ENCODE data around the gene RALGPS2. TPM values are rescaled to one million over a fixed set of nuclear protein-coding genes. Genes with fewer than 3 reads are reported as not detected.

RALGPS2 gene
- total RNA-seq, 1 experiment from 2014 or later = 38.0 TPM

- POLR2A ChIA-PET = no interaction called here
- no peak for TF ChIP-seq ELF4 (CRISPR knock-in tag; IDR thresholded peaks at IDR 0.05; ENCODE audit: low read depth)
- no peak for TF ChIP-seq ZNF416 (CRISPR knock-in tag; IDR thresholded peaks at IDR 0.05)
- TF ChIP-seq TEAD1 (CRISPR knock-in tag; IDR thresholded peaks at IDR 0.05) = no peak
- TF ChIP-seq NFE2L1 (CRISPR knock-in tag; IDR thresholded peaks at IDR 0.05) = no peak
- no peak for TF ChIP-seq NR3C1 (CRISPR knock-in tag; conservative IDR thresholded peaks at IDR 0.05; ENCODE audit: low read depth)
- no peak for TF ChIP-seq TCF7 (CRISPR knock-in tag; IDR thresholded peaks at IDR 0.05; ENCODE audit: low read depth)
- no peak for TF ChIP-seq E2F4 (CRISPR knock-in tag; IDR thresholded peaks at IDR 0.05; ENCODE audit: borderline replicate concordance, low read depth)
- TF ChIP-seq TP53 (CRISPR knock-in tag; IDR thresholded peaks at IDR 0.05) = no peak
- no peak for TF ChIP-seq USF2 (CRISPR knock-in tag; IDR thresholded peaks at IDR 0.05)
- no peak for TF ChIP-seq ZNF232 (CRISPR knock-in tag; IDR thresholded peaks at IDR 0.05)
- TF ChIP-seq FOXK1 (CRISPR knock-in tag; IDR thresholded peaks at IDR 0.05) = no peak
- no peak for TF ChIP-seq ZSCAN18 (CRISPR knock-in tag; IDR thresholded peaks at IDR 0.05)
- TF ChIP-seq GABPB1 (CRISPR knock-in tag; IDR thresholded peaks at IDR 0.05) = no peak
- no peak for TF ChIP-seq NFATC4 (CRISPR knock-in tag; IDR thresholded peaks at IDR 0.05)
- TF ChIP-seq USF1 (CRISPR knock-in tag; IDR thresholded peaks at IDR 0.05) = no peak
- no peak for TF ChIP-seq ARID4B (CRISPR knock-in tag; IDR thresholded peaks at IDR 0.05; ENCODE audit: borderline replicate concordance)
- TF ChIP-seq ZBTB21 (CRISPR knock-in tag; IDR thresholded peaks at IDR 0.05; ENCODE audit: borderline replicate concordance) = no peak
These were observed 132.1 kb downstream of the RALGPS2 start for GRCh38 chr1:178857126-178857525.

GRCh38 chr1:178862416-178862815 lies 137.4 kb downstream of the RALGPS2 start:
- ATAC-seq (no peak), DNase-seq (ENCODE audit: low spot score) (no peak)
- Mint-ChIP-seq H3K27me3 (ENCODE audit: low read depth) (no peaks in the 10 kb centered on the region), H3K4me3 (no peak overlapping the region), H3K9me3 (no peaks in the 10 kb centered on the region), H3K4me1 (no peaks in the 10 kb centered on the region), H3K36me3 (no peaks in the 10 kb centered on the region), H3K27ac (no peak overlapping the region)
- CTCF ChIA-PET = interaction anchor here (1.0 kb wide), 1 partner anchor 140 kb away, joined by 3 read pairs; no protein-coding TSS in a partner anchor
- POLR2A ChIA-PET = no interaction called here
- TF ChIP-seq NR3C1 (CRISPR knock-in tag; conservative IDR thresholded peaks at IDR 0.05; ENCODE audit: low read depth) (no peak), MAX (CRISPR knock-in tag; IDR thresholded peaks at IDR 0.05) (no peak), CTCF (IDR thresholded peaks at IDR 0.05) (no peak), ZNF219 (CRISPR knock-in tag; IDR thresholded peaks at IDR 0.05; ENCODE audit: borderline replicate concordance) (no peak), PRDM15 (CRISPR knock-in tag; IDR thresholded peaks at IDR 0.05) (no peak), ELF4 (CRISPR knock-in tag; IDR thresholded peaks at IDR 0.05; ENCODE audit: low read depth) (no peak), OVOL2 (CRISPR knock-in tag; IDR thresholded peaks at IDR 0.05; ENCODE audit: borderline replicate concordance) (no peak)

More at GRCh38 chr1:178857126-178857525, 132.1 kb downstream of the RALGPS2 start:
- no peaks in the 10 kb centered on the region for H3K27me3 Mint-ChIP-seq (ENCODE audit: low read depth)
- ATAC-seq = no peak
- no peaks in the 10 kb centered on the region for H3K36me3 Mint-ChIP-seq
- no peak for DNase-seq (ENCODE audit: low spot score)
- H3K27ac Mint-ChIP-seq = no peak overlapping the region
- H3K9me3 Mint-ChIP-seq = no peaks in the 10 kb centered on the region
- H3K4me1 Mint-ChIP-seq = no peaks in the 10 kb centered on the region
- no peak overlapping the region for H3K4me3 Mint-ChIP-seq
- CTCF ChIA-PET = interaction anchor here (0.9 kb wide), 1 partner anchor 314 kb away, joined by 3 read pairs; no protein-coding TSS in a partner anchor

Measured in WTC11 (cell line).